Measurements from ENCODE around the gene SYTL5.

The SYTL5 gene

DNA sequence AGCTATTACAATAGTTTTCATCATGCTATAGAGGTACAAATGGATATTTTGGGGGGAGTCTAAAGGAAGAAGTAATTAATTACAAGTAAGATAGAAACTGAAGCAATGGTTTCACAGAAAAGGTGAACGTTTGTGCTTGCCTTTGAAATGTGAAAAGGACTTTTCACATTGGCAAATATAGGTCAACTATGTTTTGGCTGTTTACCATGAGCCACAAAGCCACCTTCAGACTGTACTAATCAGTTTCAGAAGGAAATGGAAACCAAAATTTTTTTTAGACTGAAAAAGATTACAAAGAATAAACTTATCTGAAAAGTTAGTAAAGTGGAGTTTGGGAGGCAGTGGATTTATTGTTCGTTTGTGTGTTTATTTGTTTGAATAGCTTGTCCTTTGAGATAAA, 32.1 kb downstream of the SYTL5 start:
- TF ChIP-seq YY1 (IDR thresholded peaks at IDR 0.05; ENCODE audit: low read depth) = no peak
- no peak for TF ChIP-seq ZBTB7A (IDR thresholded peaks at IDR 0.05; ENCODE audit: low read depth)
- no peak for TF ChIP-seq FOXM1 (IDR thresholded peaks at IDR 0.05; ENCODE audit: borderline replicate concordance, low read depth)
- no peak for TF ChIP-seq TCF12 (IDR thresholded peaks at IDR 0.05; ENCODE audit: low read depth)

GRCh38 chrX:38041237-38041636, 34.9 kb downstream of the SYTL5 start:
- TF ChIP-seq TCF12 (IDR thresholded peaks at IDR 0.05; ENCODE audit: low read depth) (no peak), EP300 (IDR thresholded peaks at IDR 0.05; ENCODE audit: borderline replicate concordance) (no peak), ZBTB7A (IDR thresholded peaks at IDR 0.05; ENCODE audit: low read depth) (no peak), EGR1 (IDR thresholded peaks at IDR 0.05) (no peak), USF1 (IDR thresholded peaks at IDR 0.05) (no peak)

DNA sequence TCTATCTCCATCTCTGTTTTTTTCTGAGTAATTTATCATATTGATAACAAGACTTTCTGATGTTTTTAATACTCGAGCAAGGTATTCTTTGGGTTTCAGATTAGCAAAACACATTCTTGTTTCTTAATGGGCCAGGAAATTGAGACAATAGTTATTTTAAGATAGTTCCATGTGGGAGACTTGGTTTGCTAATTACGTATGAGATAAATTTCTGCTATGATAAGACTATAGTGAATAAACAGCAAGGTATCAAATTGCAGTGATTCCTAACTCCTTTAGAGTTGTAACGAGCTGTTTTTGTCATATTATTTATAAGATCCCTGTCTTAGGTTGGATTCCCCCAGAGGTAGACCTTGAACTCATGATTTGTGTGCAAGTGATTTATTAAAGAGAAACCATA, 38.3 kb downstream of the SYTL5 start:
- TF ChIP-seq EGR1 (IDR thresholded peaks at IDR 0.05) (no peak), REST (IDR thresholded peaks at IDR 0.05; ENCODE audit: low read depth) (no peak), FOXM1 (IDR thresholded peaks at IDR 0.05; ENCODE audit: borderline replicate concordance, low read depth) (no peak), TAF1 (IDR thresholded peaks at IDR 0.05; ENCODE audit: low read depth) (no peak), CREB1 (IDR thresholded peaks at IDR 0.05; ENCODE audit: low read depth) (no peak), TCF12 (IDR thresholded peaks at IDR 0.05; ENCODE audit: low read depth) (no peak), CEBPB (IDR thresholded peaks at IDR 0.05) (no peak), YY1 (IDR thresholded peaks at IDR 0.05; ENCODE audit: low read depth) (no peak), RAD21 (IDR thresholded peaks at IDR 0.05; ENCODE audit: low read depth) (no peak), TEAD4 (IDR thresholded peaks at IDR 0.05) (no peak)
- TF ChIP-seq, protein P1, sequence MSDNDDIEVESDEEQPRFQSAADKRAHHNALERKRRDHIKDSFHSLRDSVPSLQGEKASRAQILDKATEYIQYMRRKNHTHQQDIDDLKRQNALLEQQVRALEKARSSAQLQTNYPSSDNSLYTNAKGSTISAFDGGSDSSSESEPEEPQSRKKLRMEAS (IDR thresholded peaks at IDR 0.05) = no peak

DNA sequence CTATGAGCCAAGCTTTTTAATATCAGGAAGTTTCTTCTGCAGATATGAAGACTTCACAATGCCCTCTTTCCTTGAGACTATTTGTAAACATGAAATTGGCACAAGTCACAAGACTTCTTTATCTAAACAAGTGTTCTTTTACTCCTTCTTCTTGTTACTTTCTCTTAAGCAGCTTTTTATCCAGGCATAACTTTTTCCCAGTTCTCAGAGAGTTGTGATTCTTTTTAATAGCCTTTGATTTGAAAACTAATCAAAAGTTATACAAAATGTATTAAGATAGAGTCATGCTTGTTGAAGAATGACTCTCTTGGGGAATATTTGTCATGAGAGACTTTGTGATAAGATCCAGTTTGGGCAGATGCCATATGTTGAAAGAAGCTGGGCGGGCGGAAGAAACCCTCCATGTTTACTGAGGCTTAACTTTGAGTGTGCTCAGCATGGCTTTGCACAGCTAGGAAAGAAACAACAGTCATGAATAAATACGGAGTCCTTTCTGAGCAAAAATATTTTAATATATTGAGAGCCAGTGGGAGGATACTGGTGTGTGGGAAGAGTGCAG, 39.3 kb downstream of the SYTL5 start:
- TF ChIP-seq ZBTB7A (IDR thresholded peaks at IDR 0.05; ENCODE audit: low read depth) (no peak), REST (IDR thresholded peaks at IDR 0.05; ENCODE audit: low read depth) (no peak), YY1 (IDR thresholded peaks at IDR 0.05; ENCODE audit: low read depth) (no peak), RAD21 (IDR thresholded peaks at IDR 0.05; ENCODE audit: low read depth) (no peak), EGR1 (IDR thresholded peaks at IDR 0.05) (no peak), EP300 (IDR thresholded peaks at IDR 0.05; ENCODE audit: borderline replicate concordance) (no peak), CEBPB (IDR thresholded peaks at IDR 0.05) (no peak), NFIC (IDR thresholded peaks at IDR 0.05) (no peak), CREB1 (IDR thresholded peaks at IDR 0.05; ENCODE audit: low read depth) (no peak), TAF1 (IDR thresholded peaks at IDR 0.05; ENCODE audit: low read depth) (no peak), USF1 (IDR thresholded peaks at IDR 0.05) (no peak), TCF12 (IDR thresholded peaks at IDR 0.05; ENCODE audit: low read depth) (no peak), TEAD4 (IDR thresholded peaks at IDR 0.05) (no peak), FOXM1 (IDR thresholded peaks at IDR 0.05; ENCODE audit: borderline replicate concordance, low read depth) (no peak)
- TF ChIP-seq, protein P1 (IDR thresholded peaks at IDR 0.05) = no peak

- TF ChIP-seq YY1 (IDR thresholded peaks at IDR 0.05; ENCODE audit: low read depth) (no peak), NFIC (IDR thresholded peaks at IDR 0.05) (no peak), USF1 (IDR thresholded peaks at IDR 0.05) (no peak), TAF1 (IDR thresholded peaks at IDR 0.05; ENCODE audit: low read depth) (no peak), FOXM1 (IDR thresholded peaks at IDR 0.05; ENCODE audit: borderline replicate concordance, low read depth) (no peak), CEBPB (IDR thresholded peaks at IDR 0.05) (no peak), EP300 (IDR thresholded peaks at IDR 0.05; ENCODE audit: borderline replicate concordance) (no peak), TEAD4 (IDR thresholded peaks at IDR 0.05) (no peak), REST (IDR thresholded peaks at IDR 0.05; ENCODE audit: low read depth) (no peak), RAD21 (IDR thresholded peaks at IDR 0.05; ENCODE audit: low read depth) (no peak), TCF12 (IDR thresholded peaks at IDR 0.05; ENCODE audit: low read depth) (no peak), ZBTB7A (IDR thresholded peaks at IDR 0.05; ENCODE audit: low read depth) (no peak), EGR1 (IDR thresholded peaks at IDR 0.05) (no peak), CREB1 (IDR thresholded peaks at IDR 0.05; ENCODE audit: low read depth) (no peak)
- TF ChIP-seq, protein P1 (IDR thresholded peaks at IDR 0.05) = no peak
These were observed 42.5 kb downstream of the SYTL5 start for GRCh38 chrX:38048886-38049285.

Data from Ishikawa (cell line).